Measurements from ENCODE around the gene PTPN21.

Gene PTPN21

DNA sequence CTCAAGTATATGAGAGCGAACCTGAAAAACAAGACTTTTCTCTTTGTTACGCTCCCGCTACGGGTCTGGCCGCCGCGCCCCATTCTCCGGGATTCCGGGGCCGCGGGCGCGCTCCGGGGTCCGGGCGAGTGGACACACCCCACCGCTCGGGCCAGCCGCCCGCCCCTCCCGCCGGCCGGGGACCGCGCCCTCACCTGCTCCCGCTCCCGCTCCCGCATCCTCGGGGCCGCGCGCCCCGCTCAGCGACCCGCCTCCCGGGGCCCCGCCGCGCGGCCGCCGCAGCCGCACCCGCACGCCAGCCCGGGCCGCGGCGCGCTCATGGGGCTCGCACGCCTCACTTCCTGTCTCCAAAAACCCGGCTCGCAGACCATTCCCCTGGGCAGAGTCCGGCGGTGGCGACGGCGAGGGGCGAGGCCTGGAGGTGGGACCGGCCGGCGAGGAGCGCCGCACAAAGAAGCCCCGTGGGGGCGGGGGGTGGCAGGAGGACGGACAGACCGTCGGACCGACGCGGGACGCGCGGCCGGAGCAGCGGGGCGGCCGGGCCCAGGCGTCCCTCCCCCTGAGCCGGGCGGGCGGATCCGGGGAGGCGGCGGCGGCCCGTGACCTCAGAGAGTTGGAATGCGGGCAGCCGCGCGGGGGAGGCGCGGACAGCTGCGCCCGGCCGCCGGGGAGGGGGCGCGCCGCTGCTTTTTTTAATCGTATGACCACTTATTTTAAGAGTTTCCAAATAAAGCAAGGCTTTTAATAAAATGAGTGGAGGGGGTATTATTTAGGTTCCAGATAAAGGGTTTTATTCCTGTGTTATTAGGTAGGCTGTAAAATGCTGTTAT lies at the start of gene PTPN21:
TSS of gene PTPN21 (minus strand) at position 551 of the 830 bp plus-strand sequence. CDS start 4,590 bp downstream, outside the sequence.
- DNase-seq (ENCODE audit: low spot score) = peak; percentile 42

DNA sequence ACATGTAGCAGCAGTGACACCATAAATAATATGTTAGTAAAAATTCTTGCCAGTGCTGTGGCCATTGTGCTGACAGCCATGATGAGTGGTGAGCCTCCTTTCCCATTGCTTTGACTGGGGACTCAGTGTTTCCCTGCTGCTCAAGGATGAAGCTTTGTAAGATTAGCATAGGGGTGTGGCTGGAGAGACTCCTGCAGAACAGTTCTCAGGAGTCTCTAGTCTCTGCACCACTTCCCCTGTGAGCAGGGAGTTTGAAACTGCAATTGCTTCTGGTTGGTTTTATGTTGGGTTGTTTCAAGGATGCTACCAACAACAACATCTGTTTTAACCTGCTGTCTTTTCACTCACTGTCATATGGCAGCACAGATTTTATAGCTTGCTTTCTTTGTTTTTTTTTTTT lies 49.4 kb upstream of the PTPN21 start:
- no peak for DNase-seq (ENCODE audit: low spot score)

DNA sequence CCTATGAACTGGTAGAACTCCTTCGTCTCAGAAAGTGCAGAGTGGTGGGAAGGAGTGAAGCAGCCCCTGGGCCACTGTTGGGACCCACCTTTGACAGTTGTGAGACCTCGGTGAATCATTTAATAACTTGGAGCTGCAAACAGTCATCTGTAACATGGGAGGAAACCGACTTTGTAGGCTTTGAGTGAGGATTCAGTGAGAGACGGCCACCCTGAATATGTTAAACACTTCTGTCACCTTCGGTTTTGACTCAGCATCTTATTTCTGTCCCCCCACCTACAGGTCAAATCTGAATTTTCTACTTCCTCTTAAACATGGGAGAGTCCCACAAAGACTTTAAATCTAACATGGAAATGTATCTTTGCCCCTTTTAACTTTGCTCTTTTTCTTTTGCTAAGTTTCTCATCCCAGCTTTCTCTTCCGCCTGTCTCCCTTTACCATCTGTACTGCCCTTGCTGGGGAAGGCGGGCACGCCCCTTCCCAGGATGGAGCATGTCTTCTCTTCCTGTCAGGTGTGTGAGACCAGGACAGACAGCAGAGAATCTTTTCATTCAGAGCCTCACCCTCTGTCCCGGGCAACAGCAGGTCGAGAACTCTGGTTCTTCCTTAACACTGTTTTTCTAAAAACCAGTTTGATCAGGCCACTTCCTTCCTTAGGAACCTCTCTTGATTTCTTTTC lies 45.1 kb upstream of the PTPN21 start:
- DNase-seq (ENCODE audit: low spot score) = no peak

DNA sequence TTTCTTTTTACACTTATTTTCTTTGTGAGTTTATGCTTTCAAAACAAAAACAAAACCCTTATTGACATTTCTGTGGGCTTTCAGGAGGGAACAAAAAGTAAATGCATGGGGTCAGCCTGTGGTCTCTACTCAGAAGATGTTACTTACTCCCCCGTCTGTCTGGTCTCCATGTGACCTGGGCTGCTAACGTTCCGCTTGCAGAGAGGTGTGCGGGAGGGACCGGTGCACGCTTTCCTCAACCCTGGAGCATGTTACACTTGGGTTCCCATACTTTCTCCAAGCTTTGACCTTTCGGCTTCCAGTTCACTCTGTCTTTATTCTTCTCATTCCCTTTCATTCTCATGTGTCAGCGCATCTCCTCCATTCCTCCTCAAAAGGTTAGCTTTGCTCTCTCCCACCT lies 44.5 kb upstream of the PTPN21 start:
- DNase-seq (ENCODE audit: low spot score) = no peak

DNA sequence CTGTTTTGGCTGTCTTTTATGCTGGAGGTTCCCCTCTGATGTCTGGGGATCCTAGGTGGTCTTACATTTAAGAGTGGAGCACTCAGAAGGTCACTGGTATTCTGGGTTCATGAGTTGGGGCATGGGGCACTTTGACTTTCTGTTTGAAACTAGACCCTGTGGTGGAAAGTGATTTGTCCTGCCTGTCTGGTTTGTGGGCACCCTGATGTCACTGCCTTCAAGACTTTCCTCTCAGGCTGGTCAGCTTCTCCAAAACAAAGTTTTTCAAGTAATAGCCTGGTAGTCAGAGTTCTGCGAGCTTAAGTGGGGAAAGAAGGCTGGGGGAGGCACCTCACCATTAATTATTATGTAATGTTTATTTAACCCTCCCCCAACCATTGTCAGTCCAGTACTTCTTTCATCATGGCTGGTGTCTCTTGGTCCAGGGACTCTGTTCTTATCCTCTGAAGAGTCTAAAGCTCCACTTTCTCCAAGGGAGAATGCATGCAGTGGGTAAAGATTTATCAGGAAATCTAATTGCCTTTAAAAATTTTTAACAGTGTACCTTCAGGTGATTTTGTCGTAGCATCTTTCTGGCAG lies 43.4 kb upstream of the PTPN21 start:
- DNase-seq (ENCODE audit: low spot score) = no peak

DNA sequence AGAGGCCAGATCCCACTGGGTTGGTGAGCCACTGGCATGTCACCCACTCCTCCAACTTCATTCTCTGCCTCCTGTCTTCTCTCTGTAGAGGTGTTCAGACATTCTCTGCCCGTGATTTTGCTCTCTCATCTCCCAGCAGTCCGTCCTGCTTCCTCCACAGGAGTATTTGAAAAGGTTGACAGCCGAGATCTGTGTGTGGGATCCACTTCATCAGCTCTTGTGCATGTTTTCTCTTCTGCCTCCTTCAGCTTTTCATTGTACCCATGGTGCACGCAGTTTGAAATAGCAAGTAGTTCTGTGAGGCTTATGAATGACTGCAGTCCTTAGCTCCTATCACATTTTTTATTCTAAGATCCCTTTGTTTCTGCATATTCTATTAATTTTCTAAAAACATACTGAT lies 42.8 kb upstream of the PTPN21 start:
- no peak for DNase-seq (ENCODE audit: low spot score)

DNA sequence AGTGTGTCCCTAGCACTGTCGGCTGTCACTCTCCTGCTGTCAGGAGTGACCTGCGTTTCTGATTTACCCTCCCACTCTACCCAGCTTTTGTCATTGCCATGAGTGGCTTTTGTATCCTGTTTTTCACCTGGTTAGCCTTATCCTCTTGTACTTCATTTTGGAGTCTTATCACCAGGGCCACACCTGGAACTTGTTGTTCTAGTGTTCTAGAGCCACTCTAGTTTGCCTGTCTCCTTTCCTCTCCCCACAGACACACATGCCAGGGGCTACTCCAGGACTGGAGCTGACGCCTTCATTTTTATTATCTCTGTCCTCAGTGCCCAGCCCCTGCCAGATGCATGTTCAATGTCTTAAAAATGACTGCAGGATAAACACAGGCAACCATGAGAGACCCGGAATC lies 42.2 kb upstream of the PTPN21 start:
- no peak for DNase-seq (ENCODE audit: low spot score)

DNA sequence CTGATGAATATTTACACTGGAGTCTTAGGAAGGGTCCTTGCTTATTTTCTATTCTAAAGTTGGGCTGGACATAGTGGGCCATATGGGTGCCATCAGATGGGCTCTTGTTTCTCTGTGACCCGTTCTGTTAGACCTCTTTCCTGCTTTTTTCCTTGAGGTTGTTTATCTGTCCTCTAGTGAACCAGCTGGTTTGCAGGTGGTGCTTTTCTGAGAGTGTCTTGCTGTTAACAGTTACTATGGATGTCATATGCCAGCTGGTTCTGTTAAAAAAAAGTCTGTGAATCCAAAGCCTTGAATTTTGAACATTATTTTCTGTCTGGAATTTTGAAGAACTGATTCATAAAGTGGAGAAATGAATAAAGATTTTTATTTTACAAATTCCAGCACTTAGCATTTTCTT lies 37.2 kb upstream of the PTPN21 start:
- no peak for DNase-seq (ENCODE audit: low spot score)

DNA sequence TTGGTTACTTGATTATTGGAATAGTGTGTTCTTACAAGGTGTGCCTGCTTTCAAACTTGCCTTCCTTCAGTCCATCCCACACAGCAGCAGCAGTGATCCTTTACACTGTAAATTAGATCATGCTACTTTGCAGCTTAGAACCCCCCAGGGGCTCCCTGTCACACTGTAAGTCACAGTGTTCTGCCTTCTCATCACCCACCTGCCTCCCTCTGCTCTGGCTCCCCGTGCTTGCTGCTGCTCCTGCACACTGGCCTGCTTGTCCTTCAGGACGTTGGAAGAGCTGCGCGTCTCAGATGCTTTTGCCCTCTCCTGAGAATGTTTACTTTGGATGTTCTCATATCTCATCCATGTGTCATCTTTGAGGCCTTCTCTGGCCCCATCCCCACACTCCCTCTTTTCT lies 35.4 kb upstream of the PTPN21 start:
- no peak for DNase-seq (ENCODE audit: low spot score)

DNA sequence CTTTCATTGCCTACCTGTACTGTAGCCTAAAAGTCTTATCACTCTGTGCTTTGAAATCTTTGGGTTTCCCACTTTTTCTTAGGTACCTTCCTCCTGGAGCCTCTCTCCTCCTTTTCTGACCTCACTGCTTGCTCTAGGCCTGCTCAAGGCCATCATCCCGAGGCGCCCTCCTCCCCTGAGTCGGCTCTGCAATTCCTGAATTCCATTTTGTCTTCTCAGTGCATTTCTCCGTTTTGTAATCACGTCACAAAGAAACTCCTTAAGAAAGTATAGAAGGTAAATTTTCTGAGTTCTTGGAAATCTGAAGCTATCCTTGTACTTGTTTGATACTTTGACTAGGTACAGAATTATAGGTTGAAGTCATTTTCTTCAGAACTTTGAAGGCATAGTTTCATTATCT lies 33.3 kb upstream of the PTPN21 start:
- no peak for DNase-seq (ENCODE audit: low spot score)

DNA sequence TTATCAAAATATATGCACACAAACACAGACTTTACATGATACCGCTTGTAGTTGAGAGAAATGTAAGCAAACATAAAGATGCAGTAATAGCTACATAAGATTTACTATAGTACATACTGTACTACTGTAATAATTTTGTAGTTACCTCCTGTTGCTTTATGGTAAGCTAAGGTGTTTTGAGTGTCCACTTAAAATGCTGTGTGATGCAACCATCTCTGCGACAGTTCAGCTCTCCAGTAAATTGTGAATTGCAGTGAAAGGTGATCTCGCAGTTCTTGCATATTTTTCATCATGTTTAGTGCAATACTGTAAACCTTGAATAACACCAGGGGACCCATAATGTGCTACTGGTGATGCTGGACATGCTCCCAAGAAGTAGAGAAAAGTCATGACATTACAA lies 29.6 kb upstream of the PTPN21 start:
- DNase-seq (ENCODE audit: low spot score) = no peak

DNA sequence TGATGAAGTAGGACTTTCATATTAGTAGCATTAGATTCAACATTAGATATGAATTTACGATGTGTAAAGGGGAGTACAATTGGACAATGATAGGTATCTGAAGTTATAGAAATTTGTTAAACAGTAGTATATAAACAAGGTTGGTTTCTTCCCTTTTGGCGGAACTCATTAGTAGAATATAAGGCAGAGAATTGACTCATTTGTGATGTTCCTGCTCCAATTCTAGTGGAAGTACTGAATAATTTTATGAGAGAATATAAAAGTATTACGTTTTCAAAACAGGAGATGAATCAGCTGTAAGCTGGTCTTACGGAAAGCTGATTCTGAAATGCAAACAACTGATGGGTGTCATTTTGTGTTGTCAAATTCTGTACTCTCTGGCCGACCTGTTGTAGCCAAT lies 21.4 kb upstream of the PTPN21 start:
- DNase-seq (ENCODE audit: low spot score) = no peak

DNA sequence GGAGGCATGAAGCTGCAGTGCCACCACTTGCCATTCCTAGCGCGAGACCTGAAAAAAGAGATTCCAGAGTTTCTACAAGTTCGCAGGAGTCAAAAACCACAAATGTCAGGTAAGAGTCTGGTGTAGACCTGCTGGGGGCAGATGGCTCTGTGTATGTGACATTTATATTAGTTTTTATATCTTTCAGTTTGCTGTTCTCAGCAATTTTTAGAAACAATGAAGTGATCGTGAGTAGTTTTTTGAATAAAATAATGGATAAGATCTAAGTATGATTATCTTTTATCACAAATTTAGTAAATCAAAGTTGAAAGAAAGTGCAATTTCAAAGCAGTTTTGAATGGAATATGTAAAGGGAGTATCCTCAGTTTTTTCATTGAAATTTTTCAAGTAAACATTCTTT lies 17.3 kb upstream of the PTPN21 start:
- DNase-seq (ENCODE audit: low spot score) = no peak

DNA sequence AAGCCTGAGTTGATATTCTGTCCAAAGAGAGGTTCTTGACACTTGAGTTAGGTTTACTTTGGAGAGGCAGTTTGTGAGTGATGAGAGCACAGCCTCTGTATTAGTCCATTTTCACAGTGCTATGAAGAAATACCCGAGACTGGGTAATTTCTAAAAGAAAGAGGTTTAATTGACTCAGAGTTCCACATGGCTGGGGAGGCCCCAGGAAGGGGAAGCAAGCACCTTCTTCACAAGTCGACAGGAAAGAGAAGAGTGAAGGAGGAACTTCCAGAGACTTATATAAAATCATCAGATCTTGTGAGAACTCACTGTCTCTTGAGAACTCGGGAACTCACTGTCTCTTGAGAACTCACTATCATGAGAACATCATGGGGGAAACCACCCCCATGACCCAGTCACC lies 13.4 kb upstream of the PTPN21 start:
- DNase-seq (ENCODE audit: low spot score) = no peak

DNA sequence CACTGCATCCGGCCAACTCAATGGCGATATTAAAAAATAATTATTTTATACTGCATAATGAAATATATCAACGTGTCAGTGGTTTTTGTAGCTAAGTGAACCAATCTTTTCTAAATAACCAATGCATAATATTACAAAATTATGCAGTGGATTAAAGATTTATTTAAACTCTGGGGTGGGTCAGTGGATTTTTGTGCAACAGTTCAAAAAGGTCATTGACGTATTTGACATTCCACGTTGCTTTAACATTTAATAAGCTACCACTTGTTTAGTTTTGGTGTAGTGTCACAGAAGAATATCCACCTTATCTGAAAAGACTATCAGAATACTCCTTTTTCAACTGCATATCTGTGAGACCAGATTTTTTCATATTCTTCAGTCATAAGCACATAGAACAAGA lies 10.6 kb upstream of the PTPN21 start:
- no peak for DNase-seq (ENCODE audit: low spot score)

DNA sequence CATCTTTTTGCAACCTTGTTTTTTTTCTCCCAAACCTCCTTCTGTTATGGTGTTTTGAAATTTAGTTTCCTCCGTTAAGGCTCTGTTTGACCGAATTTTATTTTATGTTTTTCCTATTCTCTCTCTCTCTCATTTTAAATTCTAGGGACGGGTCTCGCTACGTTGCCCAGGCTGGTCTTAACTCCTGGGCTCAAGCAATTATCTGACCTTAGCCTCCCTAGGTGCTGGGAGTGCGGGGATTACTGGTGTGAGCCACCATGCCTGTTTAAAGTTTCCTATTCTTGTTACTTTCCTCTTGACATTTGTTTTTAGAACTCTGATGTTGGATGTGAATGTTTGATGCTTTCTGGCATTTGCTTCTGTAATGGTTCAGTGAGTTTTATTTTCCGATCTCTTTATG lies 9.0 kb upstream of the PTPN21 start:
- DNase-seq (ENCODE audit: low spot score) = no peak

DNA sequence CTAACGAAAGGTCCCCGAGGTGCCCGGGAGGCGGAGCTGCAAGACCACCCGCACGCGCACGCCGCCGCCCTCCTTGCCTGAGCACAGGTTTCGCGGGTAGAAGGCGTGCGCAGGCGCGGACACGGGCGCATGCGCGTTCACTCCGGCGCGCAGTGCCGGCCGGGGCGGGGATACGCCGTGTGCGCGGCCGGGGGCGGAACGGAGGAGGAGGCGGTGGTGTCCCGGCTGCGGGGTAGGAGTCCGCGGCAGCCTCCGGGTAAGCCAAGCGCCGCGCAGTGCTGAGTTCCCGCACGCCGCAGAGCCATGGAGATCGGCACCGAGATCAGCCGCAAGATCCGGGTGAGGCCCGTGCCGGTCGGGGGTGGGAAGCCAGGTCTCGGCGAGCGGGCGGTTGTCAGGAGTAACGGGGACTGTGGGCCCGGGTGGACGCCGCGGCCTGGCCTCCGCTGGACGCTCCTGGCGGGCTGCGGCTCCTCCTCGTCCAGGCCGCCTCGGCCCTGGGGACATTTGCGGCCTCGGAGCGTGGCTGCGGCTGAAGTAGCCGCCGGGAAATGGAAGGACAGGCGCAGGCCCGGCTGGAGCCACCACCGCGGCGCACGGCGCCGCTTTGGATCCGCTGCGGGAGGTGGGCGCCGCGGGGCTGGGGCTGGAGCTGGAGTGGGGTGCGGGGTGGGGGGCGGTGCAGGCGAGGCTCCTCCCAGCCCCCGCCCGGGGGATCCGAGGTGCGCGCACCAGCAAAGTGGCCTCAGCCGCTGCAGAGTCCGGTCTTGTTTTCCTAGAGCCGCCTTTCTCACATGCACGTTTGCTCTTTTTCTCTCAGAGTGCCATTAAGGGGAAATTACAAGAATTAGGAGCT lies 8.3 kb upstream of the PTPN21 start, which contains the start of gene ZC3H14:
TSS of gene ZC3H14 (plus strand) at position 207 of the 856 bp plus-strand sequence. CDS start at position 304, 97 bp downstream.
- peak; percentile 85 for DNase-seq (ENCODE audit: low spot score)

DNA sequence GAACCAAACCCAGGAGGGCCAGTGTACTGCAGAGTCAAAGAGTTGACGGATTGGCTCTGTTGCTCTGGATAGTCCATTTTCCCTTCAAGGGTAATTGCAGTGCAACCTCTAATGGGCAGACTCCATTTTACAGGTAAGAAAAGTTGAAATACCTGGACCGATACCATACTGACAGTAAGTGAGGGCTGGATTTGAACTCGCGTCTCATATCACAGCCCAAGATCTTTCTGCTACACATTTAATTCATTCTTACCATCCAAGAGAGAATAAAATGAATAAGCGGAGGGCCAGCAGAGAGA lies 7.7 kb upstream of the PTPN21 start:
- DNase-seq (ENCODE audit: low spot score) = no peak

DNA sequence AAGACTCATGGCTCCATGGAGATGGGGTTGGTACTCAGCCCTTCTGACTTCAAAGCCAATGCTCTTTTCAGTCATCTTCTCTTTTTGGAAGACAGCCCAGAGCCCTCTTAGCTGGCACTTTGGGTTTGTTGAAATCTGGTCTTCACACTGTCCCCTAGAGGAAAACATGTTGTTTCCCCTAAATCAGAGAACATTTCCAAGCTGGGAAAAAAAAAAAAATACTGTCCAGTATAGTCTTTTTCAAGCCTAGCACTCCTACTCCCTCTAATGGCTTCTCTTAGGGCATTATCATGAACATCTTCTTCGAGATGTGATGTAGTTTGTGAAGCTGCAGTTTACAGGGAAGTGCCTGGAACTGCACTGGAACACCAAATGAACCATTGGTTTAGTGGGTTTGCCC lies 5.0 kb upstream of the PTPN21 start:
- peak; percentile 47 for DNase-seq (ENCODE audit: low spot score)

DNA sequence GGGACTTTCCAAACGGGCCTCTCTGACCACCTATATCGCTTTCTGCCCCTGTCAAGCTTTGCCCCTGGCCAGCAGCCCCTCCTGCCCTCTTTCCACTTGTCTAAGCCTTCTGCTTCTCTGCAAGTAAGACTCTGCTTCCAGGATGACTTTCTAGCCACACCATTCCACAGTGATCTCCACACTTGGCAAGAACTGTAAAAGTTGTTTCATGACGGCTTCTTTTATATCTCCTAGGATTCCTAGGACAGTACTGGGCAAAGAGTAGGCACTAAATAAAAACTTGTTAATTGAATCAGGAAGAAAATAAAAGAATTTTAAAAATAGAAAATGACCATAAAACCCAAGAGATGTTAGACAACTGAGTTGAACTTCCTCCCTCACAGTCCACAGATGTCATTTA lies 1.8 kb upstream of the PTPN21 start:
- no peak for DNase-seq (ENCODE audit: low spot score)

DNA sequence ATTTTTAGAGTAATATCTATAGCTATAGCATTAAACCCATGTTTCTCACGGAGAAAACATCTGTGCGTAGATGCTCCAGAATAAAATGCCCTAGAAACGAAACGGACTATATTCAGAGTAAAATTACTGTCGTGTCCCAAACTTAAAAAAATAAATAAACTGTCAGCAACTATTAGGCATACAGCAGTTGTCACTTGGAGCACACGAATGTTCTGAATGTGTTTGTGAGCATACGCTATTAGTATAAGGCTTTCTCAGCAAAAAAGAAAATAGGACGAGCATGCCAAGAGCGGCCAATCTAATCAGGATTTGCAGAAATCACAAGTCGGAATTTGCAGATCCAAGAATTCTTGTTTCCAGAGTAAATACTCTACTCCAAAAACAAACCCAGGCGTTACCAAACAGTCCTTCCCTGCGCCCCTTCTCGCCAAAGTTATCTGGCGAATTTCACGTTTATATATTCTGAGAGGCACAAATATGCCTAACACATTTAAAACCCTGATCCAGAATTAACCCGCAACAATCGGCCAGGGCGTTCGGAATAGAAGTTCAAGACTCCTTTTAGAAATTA lies 836 bp downstream of the PTPN21 start:
- no peak for DNase-seq (ENCODE audit: low spot score)

DNA sequence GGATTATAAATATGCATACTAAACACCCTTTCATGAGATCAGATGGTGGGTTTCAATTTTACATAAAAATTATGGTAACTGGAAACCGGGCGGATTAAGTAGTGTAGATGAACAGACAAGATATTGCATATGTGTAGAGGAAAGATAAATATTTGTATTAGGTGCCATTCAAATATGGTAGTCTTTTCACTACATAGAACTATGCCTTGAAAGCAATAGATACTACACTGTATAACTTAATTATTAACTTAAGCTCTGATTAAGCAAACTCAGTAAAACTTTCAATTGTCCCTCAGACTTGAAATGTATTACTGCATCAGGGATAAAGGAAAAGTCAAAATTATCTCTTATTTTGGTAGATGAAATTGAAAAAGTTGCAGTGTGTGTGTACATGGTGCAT lies 1.9 kb downstream of the PTPN21 start:
- no peak for DNase-seq (ENCODE audit: low spot score)

All from COLO829 (cell line).